Endothelial cell (in vitro differentiated cells): ENCODE measurements around the gene KLHL36. TPM values are rescaled to one million over a fixed set of nuclear protein-coding genes. Genes with fewer than 3 reads are reported as not detected.

Experiments used
- DNase-seq: peaks from one replicate; pipeline ENCODE4 v3.0.0; 2021; ENCODE audit warnings: low spot score
- H3K27ac Mint-ChIP-seq: one replicate; pipeline ENCODE4 v1.8.0; 2021; ENCODE audit warnings: mixed read lengths, inconsistent platforms; ENCODE audit not compliant: unreplicated experiment
- H3K27me3 Mint-ChIP-seq: one replicate; pipeline ENCODE4 v1.8.0; 2021; ENCODE audit warnings: mild to moderate bottlenecking, moderate library complexity, mixed read lengths, inconsistent platforms; ENCODE audit not compliant: unreplicated experiment
- H3K36me3 Mint-ChIP-seq: one replicate; pipeline ENCODE4 v1.8.0; 2021; ENCODE audit warnings: mild to moderate bottlenecking, low read depth, mixed read lengths, inconsistent platforms; ENCODE audit not compliant: unreplicated experiment
- H3K4me1 Mint-ChIP-seq: one replicate; pipeline ENCODE4 v1.8.0; 2021; ENCODE audit warnings: mild to moderate bottlenecking, mixed read lengths, inconsistent platforms; ENCODE audit not compliant: unreplicated experiment
- H3K4me3 Mint-ChIP-seq: one replicate; pipeline ENCODE4 v1.8.0; 2021; ENCODE audit warnings: mild to moderate bottlenecking, mixed read lengths, inconsistent platforms; ENCODE audit not compliant: unreplicated experiment
- H3K9me3 Mint-ChIP-seq: one replicate; pipeline ENCODE4 v1.8.0; 2021; ENCODE audit warnings: mixed read lengths, inconsistent platforms; ENCODE audit not compliant: unreplicated experiment
- CTCF ChIP-seq: fragments of 200-600 bp; sonication (generic); IDR thresholded peaks from one replicate; pipeline ENCODE4 v1.5.0; 2021; ENCODE audit warnings: antibody characterized with exemption; ENCODE audit not compliant: unreplicated experiment
- total RNA-seq: library from RNA; stranded (reverse); fragmentation: NEBNext Ultra II Directional; extraction: Animal tissue kit (Norgen Biotek cat#: 25700); gene quantifications from one replicate; pipeline ENCODE4 v1.2.1, GENCODE V29; 2021; ENCODE audit not compliant: unreplicated experiment

The KLHL36 gene
- total RNA-seq, 1 donor from 2014 or later: 40.8 TPM

GRCh38 chr16:84706856-84707255, 58.5 kb downstream of the KLHL36 start:
- no peak for DNase-seq
- Mint-ChIP-seq H3K36me3 (no peaks in the 10 kb centered on the region), H3K4me3 (no peak overlapping the region), H3K27me3 (no peaks in the 10 kb centered on the region), H3K4me1 (peaks cover 15% of the 10 kb centered on the region), H3K27ac (no peak overlapping the region), H3K9me3 (no peaks in the 10 kb centered on the region)
- TF ChIP-seq CTCF: no peak

- Mint-ChIP-seq H3K36me3 (no peaks in the 10 kb centered on the region), H3K4me3 (no peak overlapping the region), H3K4me1 (peaks cover 11% of the 10 kb centered on the region), H3K9me3 (no peaks in the 10 kb centered on the region), H3K27me3 (peaks cover 6% of the 10 kb centered on the region), H3K27ac (peak overlapping the region; percentile 44)
- no peak for DNase-seq
- no peak for TF ChIP-seq CTCF
Observed at GRCh38 chr16:84709609-84710008, 61.3 kb downstream of the KLHL36 start.

GRCh38 chr16:84710686-84711085, 62.4 kb downstream of the KLHL36 start:
- H3K36me3 Mint-ChIP-seq: no peaks in the 10 kb centered on the region
- no peak overlapping the region for H3K27ac Mint-ChIP-seq
- H3K27me3 Mint-ChIP-seq: peaks cover 6% of the 10 kb centered on the region
- no peak for TF ChIP-seq CTCF
- H3K4me3 Mint-ChIP-seq: no peak overlapping the region
- no peaks in the 10 kb centered on the region for H3K9me3 Mint-ChIP-seq
- peaks cover 11% of the 10 kb centered on the region for H3K4me1 Mint-ChIP-seq
- no peak for DNase-seq

Other genes with a start within 250 kb of the KLHL36 start
- gene MEAK7, start 143.9 kb upstream of the KLHL36 start, total RNA-seq: 34.2 TPM
- 87.3 TPM for gene COTL1, start 30.4 kb upstream of the KLHL36 start, total RNA-seq
- 81.2 TPM for gene USP10, start 51.5 kb downstream of the KLHL36 start, total RNA-seq
- 0.54 TPM for gene CRISPLD2, start 171.5 kb downstream of the KLHL36 start, total RNA-seq